ENCODE data around the gene CDH4.

CDH4 gene

GRCh38 chr20:61755971-61756845 lies 504.1 kb downstream of the CDH4 start:
- H3K36me3 ChIP-seq: no peaks in the 10 kb centered on the region
- H3K4me3 ChIP-seq (ENCODE audit: low read depth in 1 of 2, low read length in 1 of 2): no peak overlapping the region
- no peak overlapping the region for H3K27ac ChIP-seq
- no peaks in the 10 kb centered on the region for H3K4me1 ChIP-seq (ENCODE audit: control insufficient read depth in 1 of 2, insufficient read depth in 1 of 2, low read depth in 1 of 2, low read length in 1 of 2)
- no peak for TF ChIP-seq CTCF (IDR thresholded peaks at IDR 0.05)
- H3K27me3 ChIP-seq: no peaks in the 10 kb centered on the region
- H3K9me3 ChIP-seq: no peaks in the 10 kb centered on the region

DNA sequence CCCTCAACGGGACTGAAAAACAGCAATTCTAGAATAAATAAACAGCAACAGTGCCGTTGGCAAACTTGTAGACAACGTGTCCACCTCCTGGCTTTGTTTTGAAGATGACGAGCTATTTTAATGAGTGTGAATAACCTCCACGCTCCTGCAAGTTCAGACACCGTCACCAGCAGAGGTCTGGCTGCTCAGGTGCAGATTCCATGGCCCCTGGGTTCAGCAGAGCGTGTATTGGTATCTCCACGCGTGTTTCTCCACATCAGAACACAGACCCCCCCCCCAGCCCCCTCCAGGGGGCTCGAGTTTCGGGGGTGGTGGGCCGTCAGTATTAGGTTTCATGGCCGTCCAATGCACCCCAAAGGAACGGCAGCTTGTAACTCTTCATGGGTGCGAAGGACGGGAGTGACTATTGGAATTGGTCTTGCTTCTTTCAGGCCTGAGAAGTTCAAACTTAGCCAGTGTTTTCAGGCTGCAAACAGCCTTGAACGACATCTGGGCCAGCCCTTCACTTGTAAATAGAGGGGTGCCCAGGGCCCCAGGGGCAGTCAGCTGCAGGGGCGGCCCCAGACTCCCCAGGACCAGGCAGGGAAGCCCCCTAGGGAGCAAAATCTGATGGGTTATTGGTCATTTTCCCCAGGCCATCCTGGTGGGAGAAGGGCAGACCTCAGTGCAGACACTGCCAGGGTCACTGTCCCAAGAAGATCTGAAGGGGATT lies 505.1 kb downstream of the CDH4 start:
- Histone ChIP-seq H3K27ac (no peak overlapping the region), H3K36me3 (no peaks in the 10 kb centered on the region), H3K27me3 (no peaks in the 10 kb centered on the region), H3K4me3 (ENCODE audit: low read depth in 1 of 2, low read length in 1 of 2) (no peak overlapping the region), H3K4me1 (ENCODE audit: control insufficient read depth in 1 of 2, insufficient read depth in 1 of 2, low read depth in 1 of 2, low read length in 1 of 2) (no peaks in the 10 kb centered on the region), H3K9me3 (no peaks in the 10 kb centered on the region)
- no peak for TF ChIP-seq CTCF (IDR thresholded peaks at IDR 0.05)

DNA sequence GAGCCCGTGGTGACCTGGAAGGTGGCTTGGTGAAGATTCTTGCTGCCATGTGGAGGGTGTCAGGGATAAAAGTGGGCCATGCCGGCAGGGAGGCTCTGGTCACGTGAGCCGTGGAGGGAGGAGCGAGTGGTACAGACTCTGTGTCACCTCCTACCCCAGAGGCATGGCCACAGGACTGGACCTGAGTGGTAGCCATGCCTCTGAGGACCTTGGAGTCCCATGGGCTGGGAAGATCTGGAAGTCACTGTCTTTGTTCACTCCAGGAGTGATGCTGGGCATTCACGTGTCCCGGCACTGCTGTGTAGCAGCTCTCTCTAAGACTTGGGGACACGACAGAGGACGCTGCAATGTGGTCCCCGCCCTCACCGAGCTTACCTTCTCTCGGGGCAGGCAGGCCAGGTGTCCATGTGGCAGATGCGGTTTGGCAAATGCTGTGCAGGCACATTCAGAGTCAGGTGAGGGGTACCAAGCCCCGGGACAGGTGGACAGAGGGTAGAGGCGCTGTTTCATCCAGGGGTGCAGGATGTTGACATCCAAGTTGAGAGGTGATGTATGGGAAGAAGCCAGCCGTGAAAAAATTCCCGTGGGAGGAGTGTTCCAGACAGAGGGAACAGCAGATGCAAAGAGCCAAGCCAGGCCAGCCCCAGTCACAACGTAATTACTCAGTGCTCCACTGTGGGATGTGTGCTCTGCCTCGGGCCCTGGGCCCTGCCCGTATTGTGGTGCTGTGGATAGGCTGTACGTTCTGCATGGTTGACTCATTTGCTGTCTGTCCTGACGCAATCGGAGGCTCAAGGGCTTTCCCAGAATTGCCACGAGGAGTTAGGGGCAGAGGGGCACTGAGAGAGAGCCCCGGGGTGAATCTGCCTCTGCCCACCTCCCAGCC lies 505.9 kb downstream of the CDH4 start:
- Histone ChIP-seq H3K36me3 (no peaks in the 10 kb centered on the region), H3K27ac (no peak overlapping the region), H3K9me3 (no peaks in the 10 kb centered on the region), H3K27me3 (no peaks in the 10 kb centered on the region), H3K4me1 (ENCODE audit: control insufficient read depth in 1 of 2, insufficient read depth in 1 of 2, low read depth in 1 of 2, low read length in 1 of 2) (no peaks in the 10 kb centered on the region), H3K4me3 (ENCODE audit: low read depth in 1 of 2, low read length in 1 of 2) (no peak overlapping the region)
- no peak for TF ChIP-seq CTCF (IDR thresholded peaks at IDR 0.05)

DNA sequence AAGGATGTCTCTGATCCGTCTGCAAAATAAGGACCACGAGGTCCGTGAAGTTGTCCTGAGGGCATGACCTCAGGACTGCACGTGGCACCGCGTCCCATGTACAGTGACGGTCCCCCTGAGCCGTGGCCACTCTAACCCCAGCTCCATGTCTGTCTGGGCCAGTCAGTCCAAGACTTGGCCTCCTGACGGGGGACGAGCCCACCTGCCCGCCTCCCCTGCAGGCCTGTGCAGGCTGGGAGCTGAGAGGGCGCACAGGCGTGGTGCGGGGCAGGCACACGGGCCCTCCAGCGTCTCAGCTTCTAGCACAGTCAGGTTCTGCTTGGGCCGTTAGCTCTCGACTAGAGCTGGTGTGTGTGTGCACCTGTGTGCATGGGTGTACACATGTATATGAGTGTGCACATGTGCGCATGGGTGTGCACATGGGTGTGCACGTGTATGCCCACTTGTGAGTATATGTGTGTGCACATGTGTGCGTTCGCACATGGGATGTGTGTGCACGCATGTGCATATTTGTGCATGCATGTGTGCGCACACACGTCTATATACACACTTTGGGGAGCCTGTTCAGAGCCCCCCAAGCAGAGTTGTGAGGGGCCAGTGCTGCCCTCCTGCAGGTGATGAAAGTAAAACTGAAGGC lies 506.6 kb downstream of the CDH4 start:
- no peaks in the 10 kb centered on the region for H3K9me3 ChIP-seq
- no peak overlapping the region for H3K27ac ChIP-seq
- no peak for TF ChIP-seq CTCF (IDR thresholded peaks at IDR 0.05)
- no peaks in the 10 kb centered on the region for H3K36me3 ChIP-seq
- H3K4me1 ChIP-seq (ENCODE audit: control insufficient read depth in 1 of 2, insufficient read depth in 1 of 2, low read depth in 1 of 2, low read length in 1 of 2): no peaks in the 10 kb centered on the region
- no peaks in the 10 kb centered on the region for H3K27me3 ChIP-seq
- H3K4me3 ChIP-seq (ENCODE audit: low read depth in 1 of 2, low read length in 1 of 2): no peak overlapping the region
